Thoracic aorta (tissue), 2 donors: ENCODE results near the gene DPCD. TPM values are rescaled to one million over a fixed set of nuclear protein-coding genes. Genes with fewer than 3 reads are reported as not detected.
"Not testable (repeated sequence)": the region's sequence is repeated elsewhere in the genome, so short reads cannot be mapped to it uniquely, and the experiment has no call there.

ENCODE experiments used
- ATAC-seq: fragments of 150-250 bp; one replicate; pipeline ENCODE4 v1.8.0; 2017; ENCODE audit warnings: low read depth; ENCODE audit not compliant: insufficient number of reproducible peaks, low FRiP score
- DNase-seq: peaks from one replicate; pipeline ENCODE4 v3.0.0-alpha.2; 2020; ENCODE audit warnings: low spot score
- H3K27ac ChIP-seq, 2 donors: fragments of 200-600 bp; sonication (generic); 1 replicate in 1 of 2; 2 replicates in 1 of 2; pipeline ENCODE4 v1.5.1; 2016; ENCODE audit warnings: mild to moderate bottlenecking in 2 of 2, moderate library complexity in 2 of 2
- H3K27me3 ChIP-seq: fragments of 200-600 bp; sonication (generic); replicated peaks from 2 replicates; pipeline ENCODE4 v1.6.0; 2016; ENCODE audit warnings: mild to moderate bottlenecking; ENCODE audit not compliant: insufficient read depth
- H3K36me3 ChIP-seq: fragments of 200-600 bp; sonication (generic); one replicate; pipeline ENCODE4 v1.5.1; 2016
- H3K4me1 ChIP-seq, 2 donors: fragments of 200-600 bp; sonication (generic); 1 replicate in 1 of 2; 2 replicates in 1 of 2; pipeline versions ENCODE4 v1.5.1 to v1.6.0; 2016; ENCODE audit warnings: low read depth in 2 of 2, mild to moderate bottlenecking in 1 of 2; ENCODE audit not compliant: control insufficient read depth in 1 of 2
- H3K4me3 ChIP-seq: fragments of 200-600 bp; sonication (generic); 2 replicates; pipeline ENCODE4 v1.5.1; 2016; ENCODE audit warnings: mild to moderate bottlenecking
- H3K9me3 ChIP-seq: fragments of 200-600 bp; sonication (generic); 2 replicates; pipeline ENCODE4 v1.5.1; 2016
- CTCF ChIP-seq: fragments of 200-600 bp; sonication (generic); IDR thresholded peaks from one replicate; pipeline ENCODE4 v1.5.1; 2019; ENCODE audit warnings: antibody characterized with exemption
- total RNA-seq, 2 donors: library from RNA; depleted of rRNA; stranded (reverse); fragments of >200 nt; gene quantifications; one replicate each; pipeline versions ENCODE4 v1.1.0 to v1.2.3, GENCODE V29; 2016

The DPCD gene
- total RNA-seq, 2 donors from 2014 or later: 12.6 to 22.9 TPM

GRCh38 chr10:101579516-101579870, 8.6 kb upstream of the DPCD start:
- H3K4me1 ChIP-seq: no peaks in the 10 kb centered on the region
- H3K4me3 ChIP-seq: no peak overlapping the region
- DNase-seq: no peak
- no peak overlapping the region for H3K27ac ChIP-seq
- peaks cover 14% of the 10 kb centered on the region for H3K36me3 ChIP-seq
- no peaks in the 10 kb centered on the region for H3K27me3 ChIP-seq
- H3K9me3 ChIP-seq: no peaks in the 10 kb centered on the region
- no peak for TF ChIP-seq CTCF
- ATAC-seq: no peak

- ATAC-seq (no peak), DNase-seq (no peak)
- Histone ChIP-seq H3K27ac (no peak overlapping the region), H3K4me1 (no peaks in the 10 kb centered on the region), H3K9me3 (no peaks in the 10 kb centered on the region), H3K4me3 (no peak overlapping the region), H3K36me3 (peaks cover 20% of the 10 kb centered on the region), H3K27me3 (no peaks in the 10 kb centered on the region)
- no peak for TF ChIP-seq CTCF
These were observed 7.4 kb upstream of the DPCD start for GRCh38 chr10:101580486-101581399.

GRCh38 chr10:101585841-101586240, 2.3 kb upstream of the DPCD start:
- no peak overlapping the region for H3K4me3 ChIP-seq
- H3K36me3 ChIP-seq: peaks cover 12% of the 10 kb centered on the region
- no peaks in the 10 kb centered on the region for H3K27me3 ChIP-seq
- no peak overlapping the region for H3K27ac ChIP-seq
- peaks cover 13 to 19% of the 10 kb centered on the region in 2 donors for H3K4me1 ChIP-seq
- no peaks in the 10 kb centered on the region for H3K9me3 ChIP-seq
- TF ChIP-seq CTCF: no peak
- DNase-seq (no peak), ATAC-seq (no peak)

GRCh38 chr10:101588879-101589278, 758 bp downstream of the DPCD start:
- ATAC-seq: no peak
- Histone ChIP-seq H3K27me3 (no peaks in the 10 kb centered on the region), H3K9me3 (no peaks in the 10 kb centered on the region)

GRCh38 chr10:101593331-101593730, 5.2 kb downstream of the DPCD start:
- H3K36me3 ChIP-seq, ATAC-seq: not testable (repeated sequence)

More at GRCh38 chr10:101588879-101589278, 758 bp downstream of the DPCD start:
- H3K36me3 ChIP-seq: peaks cover 7% of the 10 kb centered on the region
- no peak overlapping the region for H3K27ac ChIP-seq
- peaks cover 13 to 19% of the 10 kb centered on the region in 2 donors for H3K4me1 ChIP-seq
- no peak for DNase-seq
- no peak for TF ChIP-seq CTCF
- H3K4me3 ChIP-seq: peak overlapping the region; percentile 96

More at GRCh38 chr10:101593331-101593730, 5.2 kb downstream of the DPCD start:
- not testable (repeated sequence) for H3K9me3 ChIP-seq, H3K27ac ChIP-seq, DNase-seq, H3K27me3 ChIP-seq, H3K4me1 ChIP-seq, H3K4me3 ChIP-seq
